Transverse colon (tissue), 4 donors: ENCODE data around the gene LHX3.

Experiments
- CTCF ChIP-seq, 5 experiments: fragments of 200-600 bp in 3 of 5; fragments of 450-650 bp in 2 of 5; sonication (generic) in 3 of 5; IDR thresholded peaks; 1 replicate in 2 of 5; 2 replicates in 3 of 5; pipeline ENCODE4 v1.5.1; 2016 to 2017; ENCODE audit warnings: antibody characterized with exemption in 5 of 5, inconsistent platforms in 3 of 5, mild to moderate bottlenecking in 2 of 5, moderate library complexity in 1 of 5
- EP300 ChIP-seq: sonication (generic); formaldehyde crosslinking; IDR thresholded peaks from one replicate; pipeline ENCODE4 v1.6.1; 2017; ENCODE audit warnings: antibody characterized with exemption, low read depth
- POLR2A ChIP-seq: fragments of 450-650 bp; IDR thresholded peaks from one replicate; pipeline ENCODE4 v1.6.1; 2016; ENCODE audit warnings: antibody characterized with exemption, mild to moderate bottlenecking, moderate library complexity
- POLR2AphosphoS5 ChIP-seq, 3 donors: sonication (generic); formaldehyde crosslinking; IDR thresholded peaks; one replicate each; pipeline ENCODE4 v1.6.1; 2016; ENCODE audit warnings: antibody characterized with exemption in 3 of 3

GRCh38 chr9:136178773-136179075 is 26.2 kb downstream of the LHX3 start:
- TF ChIP-seq EP300, result no peak
- no peak for TF ChIP-seq CTCF (IDR thresholded peaks at IDR 0.05)
- no peak for TF ChIP-seq POLR2AphosphoS5 (IDR thresholded peaks at IDR 0.05)
- TF ChIP-seq POLR2A, result no peak
